Duodenal mucosa (tissue), 2 donors: ENCODE results near the gene FHIP1B.
"Not testable (repeated sequence)": the region's sequence is repeated elsewhere in the genome, so short reads cannot be mapped to it uniquely, and the experiment has no call there.

Source experiments
- H3K27ac ChIP-seq: one replicate; pipeline ENCODE4 v1.7.0; 2013; ENCODE audit warnings: low read depth, low read length
- H3K27me3 ChIP-seq, 2 donors: one replicate each; pipeline ENCODE4 v1.7.0; 2013; ENCODE audit warnings: low read length in 2 of 2, control low read depth in 1 of 2; ENCODE audit not compliant: insufficient read depth in 2 of 2, control insufficient read depth in 1 of 2
- H3K36me3 ChIP-seq, 2 donors: one replicate each; pipeline ENCODE4 v1.7.0; 2013; ENCODE audit warnings: low read length in 2 of 2, control low read depth in 1 of 2; ENCODE audit not compliant: insufficient read depth in 2 of 2, control insufficient read depth in 1 of 2
- H3K4me1 ChIP-seq, 2 donors: one replicate each; pipeline ENCODE4 v1.7.0; 2013; ENCODE audit warnings: low read length in 2 of 2, control low read depth in 1 of 2; ENCODE audit not compliant: insufficient read depth in 2 of 2, control insufficient read depth in 1 of 2
- H3K4me3 ChIP-seq, 2 donors: one replicate each; pipeline ENCODE4 v1.7.0; 2013; ENCODE audit warnings: low read length in 2 of 2, low read depth in 1 of 2
- H3K9ac ChIP-seq, 2 donors: one replicate each; pipeline ENCODE4 v1.7.0; 2013; ENCODE audit warnings: low read length in 2 of 2, low read depth in 1 of 2
- H3K9me3 ChIP-seq, 2 donors: one replicate each; pipeline ENCODE4 v1.7.0; 2013; ENCODE audit warnings: low read length in 2 of 2, control low read depth in 1 of 2; ENCODE audit not compliant: control insufficient read depth in 1 of 2

Gene FHIP1B

DNA sequence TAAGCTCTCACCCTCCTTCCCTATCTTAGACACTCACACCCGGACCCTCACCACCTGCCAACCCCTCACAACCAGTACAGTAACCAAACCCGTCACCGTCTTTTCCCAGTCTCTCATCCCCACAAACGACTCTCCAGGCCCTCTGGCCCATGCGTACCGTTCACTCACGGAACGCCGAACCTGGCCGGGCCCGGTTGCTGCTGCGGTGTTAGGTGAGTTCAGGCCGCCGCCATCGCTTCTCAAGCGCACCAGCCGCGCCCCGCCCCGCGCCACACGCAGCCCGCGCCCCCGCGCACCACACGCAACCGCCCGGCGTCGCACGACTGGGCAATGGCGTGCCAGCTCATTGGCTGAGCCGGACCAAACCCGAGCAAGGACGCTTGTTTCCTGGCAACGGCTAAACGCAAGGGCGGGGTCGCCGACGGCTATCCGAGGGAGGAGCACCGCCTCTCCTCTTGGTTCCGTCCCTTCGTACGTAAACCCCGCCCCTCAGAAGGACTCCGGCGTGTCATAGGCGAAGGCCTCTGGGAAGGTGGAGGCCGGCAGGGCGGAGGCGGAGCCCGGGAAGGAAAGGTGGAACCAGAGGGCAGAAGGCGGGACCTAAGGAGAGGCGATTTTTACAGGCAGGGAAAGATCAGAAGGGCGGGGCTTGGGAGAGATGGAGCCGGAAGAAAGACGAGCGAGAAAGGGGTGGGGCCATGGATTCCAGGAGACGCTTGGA, at the start of gene FHIP1B:
Gene FHIP1B (minus strand): TSS at position 250 of the 721 bp plus-strand sequence. CDS start 10,120 bp downstream, outside the sequence.
- peak within 1 kb of the TSS; percentile 91 for H3K27ac ChIP-seq
- no peaks in the 10 kb centered on the region for H3K9me3 ChIP-seq
- peak within 1 kb of the TSS; percentile 94 to 98 for H3K4me3 ChIP-seq
- H3K9ac ChIP-seq, result peak within 1 kb of the TSS; percentile 96 to 97
- H3K4me1 ChIP-seq, result peaks cover 30 to 31% of the 10 kb centered on the region in 2 donors
- H3K36me3 ChIP-seq, result no peaks in the 10 kb centered on the region
- no peaks in the 10 kb centered on the region for H3K27me3 ChIP-seq

DNA sequence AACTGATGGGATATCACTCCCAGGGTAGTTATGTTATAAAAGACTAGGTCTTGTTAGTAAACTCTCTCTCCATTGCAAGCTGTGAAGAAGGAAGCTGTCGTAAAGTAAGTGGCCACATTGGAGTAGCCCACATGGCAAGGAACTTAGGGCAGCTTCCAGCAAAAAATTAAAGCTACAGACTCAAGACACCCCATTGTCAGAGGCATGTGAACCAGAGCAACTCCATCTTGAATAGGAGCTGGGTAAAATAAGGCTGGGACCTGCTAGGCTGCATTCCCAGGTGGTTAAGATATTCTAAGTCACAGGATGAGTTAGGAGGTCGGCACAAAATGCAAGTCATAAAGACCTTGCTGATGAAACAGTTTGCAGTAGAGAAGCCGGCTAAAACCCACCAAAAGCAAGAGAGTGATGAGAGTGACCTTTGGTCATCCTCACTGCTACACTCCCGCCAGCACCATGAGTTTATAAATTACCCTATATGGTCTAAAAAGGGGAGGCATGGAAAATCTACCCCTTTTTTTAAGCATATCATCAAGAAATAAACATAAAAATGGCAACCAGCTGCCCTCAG, 49.1 kb upstream of the FHIP1B start:
- Histone ChIP-seq H3K4me3 (no peak overlapping the region), H3K27ac (no peak overlapping the region), H3K9me3 (no peaks in the 10 kb centered on the region), H3K4me1 (no peaks in the 10 kb centered on the region), H3K9ac (no peak overlapping the region), H3K27me3 (peaks cover 0 to 3% of the 10 kb centered on the region in 2 donors), H3K36me3 (no peaks in the 10 kb centered on the region)

DNA sequence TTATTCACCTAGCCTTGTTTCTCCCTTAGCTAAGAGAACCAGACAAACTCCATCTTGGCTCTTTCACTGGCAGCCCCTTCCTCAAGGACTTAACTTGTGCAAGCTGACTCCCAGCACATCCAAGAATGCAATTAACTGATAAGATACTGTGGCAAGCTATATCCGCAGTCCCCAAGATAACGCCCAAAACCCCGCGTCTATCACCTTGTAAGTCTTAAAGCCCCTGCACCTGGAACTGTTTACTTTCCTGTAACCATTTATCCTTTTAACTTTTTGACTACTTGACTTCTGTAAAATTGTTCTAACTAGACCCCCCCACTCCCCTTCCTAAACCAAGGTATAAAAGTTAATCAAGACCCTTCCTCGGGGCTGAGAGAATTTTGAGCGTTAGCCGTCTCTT, 46.4 kb upstream of the FHIP1B start:
- H3K36me3 ChIP-seq, H3K4me1 ChIP-seq, H3K9me3 ChIP-seq, H3K27ac ChIP-seq, H3K27me3 ChIP-seq, H3K4me3 ChIP-seq, H3K9ac ChIP-seq: not testable (repeated sequence)

DNA sequence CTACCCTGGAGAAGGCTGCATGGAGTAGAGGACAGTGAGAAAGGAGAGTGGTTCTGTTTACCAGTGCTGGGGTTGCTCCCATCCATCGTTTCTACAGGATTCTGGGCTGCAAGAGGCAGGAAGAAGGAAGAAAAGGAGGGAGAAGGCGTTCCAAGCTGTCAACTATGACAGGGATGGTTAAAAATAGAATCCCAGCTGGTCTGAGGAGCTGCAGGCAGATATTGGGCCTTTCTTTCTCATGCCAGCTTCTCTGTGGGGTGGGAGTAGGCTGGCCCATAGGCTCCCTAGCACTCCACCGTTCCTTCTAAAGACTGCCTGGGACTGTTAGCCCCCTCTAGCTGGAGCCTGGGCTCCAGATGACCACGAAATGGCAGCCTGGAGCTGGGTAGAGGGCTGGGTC, 38.8 kb upstream of the FHIP1B start:
- Histone ChIP-seq H3K27me3 (no peaks in the 10 kb centered on the region), H3K36me3 (no peaks in the 10 kb centered on the region), H3K27ac (no peak overlapping the region), H3K4me1 (no peaks in the 10 kb centered on the region), H3K9ac (no peak overlapping the region), H3K4me3 (no peak overlapping the region), H3K9me3 (no peaks in the 10 kb centered on the region)

DNA sequence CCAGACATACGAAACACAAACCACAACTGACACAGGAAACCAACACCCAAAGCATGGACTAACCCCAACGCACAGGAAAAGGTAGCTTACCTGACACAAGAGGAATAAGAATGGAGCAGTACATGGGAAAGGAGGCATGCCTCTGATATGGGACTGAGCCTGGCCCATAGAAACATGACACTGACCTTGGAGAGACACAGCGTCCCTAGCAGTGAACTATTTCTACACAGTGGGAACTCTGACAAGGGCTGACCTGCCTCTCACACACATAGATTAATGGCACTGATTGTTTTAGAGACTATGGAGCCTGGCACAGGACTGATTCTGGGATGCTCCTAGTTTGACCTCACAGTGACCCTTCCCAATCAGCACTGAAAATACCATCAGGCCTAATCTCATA, 37.2 kb upstream of the FHIP1B start:
- Histone ChIP-seq H3K4me1 (no peaks in the 10 kb centered on the region), H3K9me3 (no peaks in the 10 kb centered on the region), H3K27ac (no peak overlapping the region), H3K36me3 (no peaks in the 10 kb centered on the region), H3K9ac (no peak overlapping the region), H3K27me3 (no peaks in the 10 kb centered on the region), H3K4me3 (no peak overlapping the region)

DNA sequence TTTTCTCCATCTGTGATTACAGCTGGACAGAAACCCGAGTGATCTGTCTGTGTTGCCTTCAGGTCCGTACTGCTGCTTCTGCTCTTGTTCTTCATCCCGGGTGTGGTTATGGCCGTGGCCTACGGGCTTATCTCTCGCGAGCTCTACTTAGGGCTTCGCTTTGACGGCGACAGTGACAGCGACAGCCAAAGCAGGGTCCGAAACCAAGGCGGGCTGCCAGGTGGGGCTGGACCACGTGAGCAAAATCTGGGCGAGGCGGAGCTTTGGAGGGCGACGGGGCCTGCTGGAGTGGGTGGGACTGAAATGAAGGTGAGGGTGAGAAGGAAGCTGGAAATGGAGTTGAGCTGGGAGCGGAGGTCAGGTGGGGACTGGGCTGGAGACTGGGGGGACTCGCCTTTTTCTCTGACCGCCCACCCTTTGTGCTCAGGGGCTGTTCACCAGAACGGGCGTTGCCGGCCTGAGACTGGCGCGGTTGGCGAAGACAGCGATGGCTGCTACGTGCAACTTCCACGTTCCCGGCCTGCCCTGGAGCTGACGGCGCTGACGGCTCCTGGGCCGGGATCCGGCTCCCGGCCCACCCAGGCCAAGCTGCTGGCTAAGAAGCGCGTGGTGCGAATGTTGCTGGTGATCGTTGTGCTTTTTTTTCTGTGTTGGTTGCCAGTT, 36.3 kb upstream of the FHIP1B start:
- H3K27ac ChIP-seq, result no peak overlapping the region
- no peaks in the 10 kb centered on the region for H3K9me3 ChIP-seq
- H3K4me3 ChIP-seq, result no peak overlapping the region

DNA sequence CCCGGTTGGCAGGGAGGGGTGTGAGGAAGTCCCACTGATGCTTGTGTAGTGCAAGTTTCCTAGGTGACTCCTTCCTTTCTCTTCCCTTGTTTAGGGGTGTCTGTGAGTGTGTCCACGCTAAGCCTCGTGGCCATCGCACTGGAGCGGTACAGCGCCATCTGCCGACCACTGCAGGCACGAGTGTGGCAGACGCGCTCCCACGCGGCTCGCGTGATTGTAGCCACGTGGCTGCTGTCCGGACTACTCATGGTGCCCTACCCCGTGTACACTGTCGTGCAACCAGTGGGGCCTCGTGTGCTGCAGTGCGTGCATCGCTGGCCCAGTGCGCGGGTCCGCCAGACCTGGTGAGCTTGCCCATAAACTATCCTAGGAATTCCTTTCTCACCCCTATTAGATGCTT, 35.6 kb upstream of the FHIP1B start:
- Histone ChIP-seq H3K4me1 (no peaks in the 10 kb centered on the region), H3K27me3 (no peaks in the 10 kb centered on the region)

More for the DNA sequence above, 36.3 kb upstream of the FHIP1B start:
- H3K4me1 ChIP-seq, result no peaks in the 10 kb centered on the region
- no peak overlapping the region for H3K9ac ChIP-seq
- H3K36me3 ChIP-seq, result no peaks in the 10 kb centered on the region
- no peaks in the 10 kb centered on the region for H3K27me3 ChIP-seq

DNA sequence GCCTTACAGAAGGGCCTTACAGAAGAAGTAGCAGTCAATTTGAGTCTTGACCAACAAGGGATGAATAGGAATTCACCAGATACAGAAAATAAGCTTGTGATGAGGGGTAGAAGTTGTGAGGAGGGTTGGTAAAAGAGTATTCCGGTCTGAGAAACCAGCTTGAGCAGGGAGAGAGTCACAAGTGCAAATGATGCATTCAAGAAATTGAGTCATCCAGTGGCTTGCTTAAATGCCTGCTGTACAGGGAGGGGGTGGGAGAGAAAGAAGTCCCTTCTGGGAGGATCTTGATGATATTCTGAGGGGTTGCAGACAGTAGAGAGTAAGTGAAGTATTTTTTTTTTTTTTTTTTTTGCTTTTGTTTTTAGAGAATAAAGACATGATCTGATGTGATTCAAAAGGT, 34.4 kb upstream of the FHIP1B start:
- H3K4me3 ChIP-seq, result no peak overlapping the region
- H3K27me3 ChIP-seq, result peaks cover 0 to 5% of the 10 kb centered on the region in 2 donors
- H3K9ac ChIP-seq, result no peak overlapping the region
- no peaks in the 10 kb centered on the region for H3K36me3 ChIP-seq
- H3K27ac ChIP-seq, result no peak overlapping the region
- no peaks in the 10 kb centered on the region for H3K4me1 ChIP-seq
- H3K9me3 ChIP-seq, result no peaks in the 10 kb centered on the region

More for the DNA sequence above, 35.6 kb upstream of the FHIP1B start:
- no peak overlapping the region for H3K4me3 ChIP-seq
- no peak overlapping the region for H3K27ac ChIP-seq
- H3K9ac ChIP-seq, result no peak overlapping the region
- no peaks in the 10 kb centered on the region for H3K36me3 ChIP-seq
- H3K9me3 ChIP-seq, result no peaks in the 10 kb centered on the region

DNA sequence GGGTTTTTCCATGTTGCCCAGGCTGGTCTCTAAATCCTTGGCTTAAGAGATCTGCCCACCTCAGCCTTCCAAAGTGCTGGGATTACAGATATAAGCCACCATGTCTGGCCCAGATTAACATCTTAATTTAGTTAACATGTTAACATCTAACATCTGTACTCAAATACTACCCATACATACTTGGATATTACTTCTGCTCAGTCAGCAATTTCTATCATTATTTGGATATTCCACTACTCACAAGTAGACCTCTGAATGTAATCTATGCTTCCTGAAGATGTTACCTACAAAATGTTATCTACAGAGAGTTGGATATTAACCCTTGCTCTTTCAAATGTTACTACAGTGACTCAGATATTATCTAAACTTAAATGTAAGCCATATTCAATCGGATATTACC, 29.2 kb upstream of the FHIP1B start:
- Histone ChIP-seq H3K27ac (no peak overlapping the region), H3K36me3 (no peaks in the 10 kb centered on the region), H3K4me1 (peaks cover 7 to 8% of the 10 kb centered on the region in 2 donors), H3K4me3 (no peak overlapping the region), H3K9me3 (no peaks in the 10 kb centered on the region), H3K27me3 (peaks cover 29 to 35% of the 10 kb centered on the region in 2 donors), H3K9ac (no peak overlapping the region)

DNA sequence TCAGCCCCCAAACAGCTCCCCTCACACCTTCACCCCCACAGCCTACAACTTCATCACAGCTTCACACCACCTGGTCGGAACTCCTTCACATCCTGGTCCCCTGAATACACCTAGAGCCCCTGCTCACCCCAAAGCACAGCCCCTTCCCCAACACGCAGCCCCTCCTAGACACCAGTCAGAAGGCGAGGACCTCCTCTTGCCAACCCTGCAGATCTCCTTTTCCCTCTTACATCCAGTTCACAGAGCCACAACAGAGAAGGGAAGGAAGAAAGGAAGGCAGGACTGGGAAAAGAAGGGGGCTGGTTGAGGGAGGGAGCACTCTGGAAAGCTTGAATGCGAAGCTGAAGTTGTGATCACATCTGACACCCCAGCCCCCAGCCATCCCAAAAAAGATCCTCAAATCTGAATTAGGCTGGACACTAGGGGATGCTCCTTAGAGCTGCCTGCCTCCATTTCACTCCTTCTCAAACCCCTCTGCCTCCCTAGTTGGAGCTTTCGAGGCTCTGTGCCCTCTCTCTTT, 25.8 kb upstream of the FHIP1B start:
- Histone ChIP-seq H3K4me3 (no peak overlapping the region), H3K9me3 (no peaks in the 10 kb centered on the region), H3K27me3 (peaks cover 40 to 56% of the 10 kb centered on the region in 2 donors), H3K9ac (no peak overlapping the region), H3K36me3 (no peaks in the 10 kb centered on the region), H3K27ac (no peak overlapping the region), H3K4me1 (peaks cover 9 to 12% of the 10 kb centered on the region in 2 donors)
